EH (cell line): ENCODE results near the gene PPM1D.

Source experiments
- DNase-seq: peaks from one replicate; pipeline ENCODE4 v3.0.0-alpha.2; 2015; ENCODE audit warnings: low read depth

The PPM1D gene

GRCh38 chr17:60618854-60619526 lies 19.0 kb downstream of the PPM1D start:
- DNase-seq = peak; percentile 43

- DNase-seq = no peak
Measured at GRCh38 chr17:60622961-60623360, 23.0 kb downstream of the PPM1D start.

GRCh38 chr17:60623415-60623814 lies 23.4 kb downstream of the PPM1D start:
- DNase-seq = no peak

GRCh38 chr17:60627124-60627523 lies 27.1 kb downstream of the PPM1D start:
- DNase-seq = no peak

- no peak for DNase-seq
Measured at GRCh38 chr17:60628252-60628889, 28.4 kb downstream of the PPM1D start.

GRCh38 chr17:60629120-60629519 lies 29.1 kb downstream of the PPM1D start:
- no peak for DNase-seq

GRCh38 chr17:60630352-60630751 lies 30.4 kb downstream of the PPM1D start:
- peak; percentile 30 for DNase-seq

GRCh38 chr17:60631119-60631518 lies 31.1 kb downstream of the PPM1D start:
- peak; percentile 16 for DNase-seq

- no peak for DNase-seq
Measured at GRCh38 chr17:60637683-60638082, 37.7 kb downstream of the PPM1D start.

- DNase-seq = no peak
Measured at GRCh38 chr17:60639019-60639330, 39.0 kb downstream of the PPM1D start.

GRCh38 chr17:60640503-60640902 lies 40.5 kb downstream of the PPM1D start:
- peak; percentile 41 for DNase-seq

GRCh38 chr17:60641126-60641525 lies 41.1 kb downstream of the PPM1D start:
- peak; percentile 81 for DNase-seq

GRCh38 chr17:60641810-60642220 lies 41.8 kb downstream of the PPM1D start:
- DNase-seq = peak; percentile 83

GRCh38 chr17:60645918-60646523 lies 46.0 kb downstream of the PPM1D start:
- no peak for DNase-seq

- DNase-seq = no peak
Measured at GRCh38 chr17:60646701-60647100, 46.7 kb downstream of the PPM1D start.

- DNase-seq = no peak
Measured at GRCh38 chr17:60647705-60648104, 47.7 kb downstream of the PPM1D start.

- DNase-seq = no peak
Measured at GRCh38 chr17:60652454-60653247, 52.7 kb downstream of the PPM1D start.

GRCh38 chr17:60653569-60653968 lies 53.6 kb downstream of the PPM1D start:
- DNase-seq = no peak

- DNase-seq = no peak
Measured at GRCh38 chr17:60656499-60656898, 56.5 kb downstream of the PPM1D start.

- no peak for DNase-seq
Measured at GRCh38 chr17:60659156-60659555, 59.2 kb downstream of the PPM1D start.

- DNase-seq = no peak
Measured at GRCh38 chr17:60661489-60661888, 61.5 kb downstream of the PPM1D start.

- DNase-seq = peak; percentile 70
Measured at GRCh38 chr17:60664022-60664421, 64.0 kb downstream of the PPM1D start.

- no peak for DNase-seq
Measured at GRCh38 chr17:60665602-60666001, 65.6 kb downstream of the PPM1D start.
